MM.1S (cell line): ENCODE results near the gene ADAMTSL3.

Experiments
- CTCF ChIP-seq: fragments of 300-600 bp; sonication (generic); IDR thresholded peaks from 2 replicates; pipeline ENCODE4 v1.5.1; 2016; ENCODE audit warnings: antibody characterized with exemption, low read length, mixed read lengths
- EZH2 ChIP-seq: fragments of 300-600 bp; sonication (generic); optimal IDR thresholded peaks from 2 replicates; pipeline ENCODE3; 2017; ENCODE audit warnings: low read depth, mild to moderate bottlenecking, antibody characterized with exemption, low read length, mixed read lengths

- no peak for TF ChIP-seq CTCF
- no peak for TF ChIP-seq EZH2
Measured at GRCh38 chr15:83889995-83890394, 236.1 kb downstream of the ADAMTSL3 start.
